Skin of body (tissue), 2 donors: ENCODE results near the gene EPO. TPM values are rescaled to one million over a fixed set of nuclear protein-coding genes. Genes with fewer than 3 reads are reported as not detected.

Experiments used
- DNase-seq: peaks from one replicate; lab custom pipeline; 2025; lab: John Stamatoyannopoulos, UW
- total RNA-seq: library from RNA; depleted of rRNA; stranded (reverse); fragments of >200 nt; gene quantifications from one replicate; pipeline ENCODE4 v1.2.3, GENCODE V29; 2014

The EPO gene
- total RNA-seq, 1 donor from 2014 or later = not detected

- DNase-seq = no peak
These were observed 37.1 kb upstream of the EPO start for GRCh38 chr7:100682991-100683658.

- DNase-seq = no peak
These were observed 36.4 kb upstream of the EPO start for GRCh38 chr7:100683659-100684533.

GRCh38 chr7:100684534-100685042 is 35.7 kb upstream of the EPO start:
- no peak for DNase-seq

- no peak for DNase-seq
These were observed 35.1 kb upstream of the EPO start for GRCh38 chr7:100685049-100685605.

GRCh38 chr7:100685631-100686145 is 34.6 kb upstream of the EPO start:
- DNase-seq = no peak

GRCh38 chr7:100686201-100686821 is 34.0 kb upstream of the EPO start:
- DNase-seq = no peak

- no peak for DNase-seq
These were observed 33.5 kb upstream of the EPO start for GRCh38 chr7:100686822-100687211.

- DNase-seq = no peak
These were observed 33.0 kb upstream of the EPO start for GRCh38 chr7:100687261-100687660.

GRCh38 chr7:100687751-100688300 is 32.4 kb upstream of the EPO start:
- no peak for DNase-seq

- no peak for DNase-seq
These were observed 31.9 kb upstream of the EPO start for GRCh38 chr7:100688326-100688860.

GRCh38 chr7:100689230-100690135 is 30.8 kb upstream of the EPO start:
- DNase-seq = no peak

GRCh38 chr7:100691676-100692577 is 28.3 kb upstream of the EPO start:
- peak; percentile 17 for DNase-seq

- DNase-seq = no peak
These were observed 27.7 kb upstream of the EPO start for GRCh38 chr7:100692578-100692961.

- DNase-seq = no peak
These were observed 26.8 kb upstream of the EPO start for GRCh38 chr7:100693312-100694097.

GRCh38 chr7:100694098-100694745 is 26.0 kb upstream of the EPO start, which contains the start of gene GIGYF1:
Gene GIGYF1, minus strand, starts transcription at chr7:100694250. Its CDS starts 6,012 bp downstream, at chr7:100688238.
- peak; percentile 14 for DNase-seq

GRCh38 chr7:100696123-100696521 is 24.1 kb upstream of the EPO start:
- no peak for DNase-seq

GRCh38 chr7:100699018-100699417 is 21.2 kb upstream of the EPO start:
- no peak for DNase-seq
